ENCODE results near the gene TTI1. TPM values are rescaled to one million over a fixed set of nuclear protein-coding genes. Genes with fewer than 3 reads are reported as not detected.

The TTI1 gene
- total RNA-seq, 2 donors from 2014 or later: 14.8 to 26.2 TPM

DNA sequence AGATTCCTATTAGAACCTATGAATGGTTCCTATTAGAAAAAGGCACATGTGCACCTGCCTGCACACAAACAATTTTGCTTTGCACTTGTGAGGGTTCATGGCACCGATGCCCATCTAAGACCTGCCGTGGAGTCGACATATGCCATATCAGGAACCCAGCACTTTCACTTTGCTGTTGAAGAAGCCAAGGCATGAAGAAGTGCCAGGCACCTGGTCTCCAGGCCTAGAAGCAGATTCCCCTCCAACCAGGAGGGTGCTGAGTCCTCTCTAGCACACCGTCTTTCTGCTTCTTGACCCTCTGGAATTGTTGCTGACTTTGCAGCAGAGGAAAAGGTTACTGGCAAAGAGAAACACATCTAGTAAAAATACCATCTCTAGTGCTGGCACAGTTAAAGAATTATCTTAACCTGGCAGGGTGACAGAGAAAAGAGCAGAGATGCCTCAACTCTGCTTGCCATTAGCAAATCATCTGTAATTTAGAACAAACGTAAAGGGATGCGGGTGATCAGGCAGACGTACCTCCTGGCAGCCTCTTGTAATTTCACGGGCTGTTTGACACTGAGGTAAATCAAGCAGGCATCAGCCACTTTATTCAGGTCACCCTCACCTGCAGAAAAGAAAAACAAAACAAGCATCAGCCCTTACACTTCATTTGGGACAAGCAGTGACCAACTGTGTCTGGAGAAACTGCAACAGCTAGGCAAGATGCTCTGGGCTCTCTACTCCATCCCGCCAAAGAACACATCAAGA is 37.2 kb downstream of the TTI1 start:
- H3K36me3 ChIP-seq: peaks cover 8% of the 10 kb centered on the region in 2 donors
- intact Hi-C loops (cut with DNase I): loop anchor here (10.0 kb wide), 1 partner anchor 341 kb away; no protein-coding TSS in a partner anchor
- TF ChIP-seq, protein P1, sequence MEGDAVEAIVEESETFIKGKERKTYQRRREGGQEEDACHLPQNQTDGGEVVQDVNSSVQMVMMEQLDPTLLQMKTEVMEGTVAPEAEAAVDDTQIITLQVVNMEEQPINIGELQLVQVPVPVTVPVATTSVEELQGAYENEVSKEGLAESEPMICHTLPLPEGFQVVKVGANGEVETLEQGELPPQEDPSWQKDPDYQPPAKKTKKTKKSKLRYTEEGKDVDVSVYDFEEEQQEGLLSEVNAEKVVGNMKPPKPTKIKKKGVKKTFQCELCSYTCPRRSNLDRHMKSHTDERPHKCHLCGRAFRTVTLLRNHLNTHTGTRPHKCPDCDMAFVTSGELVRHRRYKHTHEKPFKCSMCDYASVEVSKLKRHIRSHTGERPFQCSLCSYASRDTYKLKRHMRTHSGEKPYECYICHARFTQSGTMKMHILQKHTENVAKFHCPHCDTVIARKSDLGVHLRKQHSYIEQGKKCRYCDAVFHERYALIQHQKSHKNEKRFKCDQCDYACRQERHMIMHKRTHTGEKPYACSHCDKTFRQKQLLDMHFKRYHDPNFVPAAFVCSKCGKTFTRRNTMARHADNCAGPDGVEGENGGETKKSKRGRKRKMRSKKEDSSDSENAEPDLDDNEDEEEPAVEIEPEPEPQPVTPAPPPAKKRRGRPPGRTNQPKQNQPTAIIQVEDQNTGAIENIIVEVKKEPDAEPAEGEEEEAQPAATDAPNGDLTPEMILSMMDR (IDR thresholded peaks at IDR 0.05): no peak
- TF ChIP-seq POLR2AphosphoS5 (IDR thresholded peaks at IDR 0.05): peak; percentile 16
- H3K9me3 ChIP-seq: no peaks in the 10 kb centered on the region
- no peaks in the 10 kb centered on the region for H3K27me3 ChIP-seq (replicated peaks; ENCODE audit: insufficient read depth)
- H3K27ac ChIP-seq: no peak overlapping the region
- no peak overlapping the region for H3K4me3 ChIP-seq
- no peak for DNase-seq (ENCODE audit: low spot score)
- WGBS: 57% methylated on average over 9 of the region's 9 CpGs
- H3K4me1 ChIP-seq (replicated peaks): peaks cover 24% of the 10 kb centered on the region

DNA sequence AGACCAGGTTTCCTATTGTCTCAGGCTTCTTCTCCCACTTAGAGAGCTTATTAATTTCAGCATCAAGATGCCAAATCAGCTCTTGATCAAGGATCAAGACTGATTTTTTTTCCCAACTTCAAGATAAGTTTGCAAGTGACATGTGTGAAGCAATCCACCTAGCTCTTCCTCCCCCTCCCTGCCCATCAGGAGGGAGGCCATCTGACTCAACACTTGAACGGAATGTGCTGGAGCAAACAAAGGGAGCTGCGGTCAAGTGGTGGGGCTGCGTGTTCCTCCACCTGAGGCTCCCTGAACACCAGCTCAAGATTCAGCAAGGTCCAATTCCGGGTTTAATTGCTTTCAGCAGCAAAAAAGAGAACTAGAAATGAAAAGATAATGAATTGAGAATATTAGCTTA is 38.7 kb downstream of the TTI1 start:
- H3K36me3 ChIP-seq: no peaks in the 10 kb centered on the region
- peaks cover 33% of the 10 kb centered on the region for H3K4me1 ChIP-seq (replicated peaks)
- intact Hi-C loops (cut with DNase I): loop anchor here (5.0 to 10.0 kb wide), 3 partner anchors 92 to 427 kb away; partner anchors contain the start of gene VSTM2L

DNA sequence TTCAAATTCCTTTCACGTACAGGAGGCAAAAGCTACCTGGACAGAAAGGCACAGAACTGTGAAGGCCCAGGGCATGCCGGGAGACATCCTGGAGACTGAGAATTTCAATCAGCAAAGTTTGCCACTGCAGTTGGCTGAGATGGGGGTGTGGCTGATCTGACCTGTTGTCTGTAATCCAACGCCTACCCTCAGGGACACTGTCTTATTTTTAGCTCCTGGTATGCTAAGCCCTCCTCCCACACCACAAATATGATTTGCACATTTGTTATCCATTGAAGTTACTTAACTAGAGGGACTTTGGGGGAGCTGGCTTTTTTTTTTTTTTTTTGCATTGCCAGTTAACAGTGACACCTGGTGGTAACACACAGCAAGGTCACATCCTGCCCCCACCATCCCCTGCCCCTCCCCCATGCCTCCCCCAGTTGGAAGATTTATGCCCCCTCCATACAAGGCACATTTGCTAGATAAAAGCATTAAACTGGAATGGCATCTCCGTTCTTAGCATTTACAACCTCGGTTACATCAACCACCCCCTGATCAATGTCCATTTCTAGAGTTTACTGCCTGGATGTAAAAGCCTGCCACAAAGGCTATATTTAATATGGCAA is 40.4 kb downstream of the TTI1 start:
- peaks cover 33% of the 10 kb centered on the region for H3K4me1 ChIP-seq (replicated peaks)
- 22% methylated on average over 5 of the region's 5 CpGs for WGBS
- H3K36me3 ChIP-seq: no peaks in the 10 kb centered on the region
- H3K4me3 ChIP-seq: no peak overlapping the region
- H3K27ac ChIP-seq: peak overlapping the region; percentile 27 to 67
- no peaks in the 10 kb centered on the region for H3K9me3 ChIP-seq
- DNase-seq (ENCODE audit: low spot score): peak; percentile 67
- H3K27me3 ChIP-seq (replicated peaks; ENCODE audit: insufficient read depth): no peaks in the 10 kb centered on the region
- TF ChIP-seq POLR2AphosphoS5 (IDR thresholded peaks at IDR 0.05) (peak; percentile 57), POLR2A (IDR thresholded peaks at IDR 0.05) (no peak)
- TF ChIP-seq, protein P1 (IDR thresholded peaks at IDR 0.05): peak in 2 of 4 experiments; percentile 46 to 65
- intact Hi-C loops (cut with DNase I): loop anchor here (5.0 to 10.0 kb wide), 3 partner anchors 91 to 426 kb away; partner anchors contain the start of gene VSTM2L

More for the DNA sequence above, 38.7 kb downstream of the TTI1 start:
- DNase-seq (ENCODE audit: low spot score): peak; percentile 21
- H3K27ac ChIP-seq: no peak overlapping the region
- H3K27me3 ChIP-seq (replicated peaks; ENCODE audit: insufficient read depth): no peaks in the 10 kb centered on the region
- TF ChIP-seq POLR2AphosphoS5 (IDR thresholded peaks at IDR 0.05): peak; percentile 60
- TF ChIP-seq, protein P1 (IDR thresholded peaks at IDR 0.05): no peak
- WGBS: 52% methylated on average over 4 of the region's 4 CpGs
- no peaks in the 10 kb centered on the region for H3K9me3 ChIP-seq
- no peak overlapping the region for H3K4me3 ChIP-seq

DNA sequence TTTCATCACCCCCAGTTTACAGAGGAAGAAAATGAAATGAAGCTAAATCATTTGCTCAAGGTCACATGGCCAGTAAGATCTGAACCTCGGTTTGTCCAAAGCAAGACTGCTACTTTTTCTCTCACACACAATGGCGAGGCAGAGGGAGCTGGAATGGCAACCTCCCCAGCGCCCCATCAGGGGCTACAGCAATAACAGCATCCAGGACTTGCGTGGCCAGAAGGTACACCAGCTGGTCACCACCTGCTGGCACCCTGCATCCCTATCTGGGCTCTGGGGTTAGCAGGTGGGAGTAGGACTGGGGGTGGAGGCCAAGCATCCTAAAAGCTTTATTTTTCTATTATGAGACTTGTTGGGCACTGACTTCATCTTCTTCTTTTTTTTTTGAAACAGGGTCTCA is 41.3 kb downstream of the TTI1 start:
- intact Hi-C loops (cut with DNase I): loop anchor here (5.0 to 10.0 kb wide), 3 partner anchors 90 to 425 kb away; partner anchors contain the start of gene VSTM2L
- TF ChIP-seq, protein P1 (IDR thresholded peaks at IDR 0.05): no peak
- TF ChIP-seq POLR2AphosphoS5 (IDR thresholded peaks at IDR 0.05) (no peak), POLR2A (IDR thresholded peaks at IDR 0.05) (no peak)
- Histone ChIP-seq H3K27me3 (replicated peaks; ENCODE audit: insufficient read depth) (no peaks in the 10 kb centered on the region), H3K4me3 (no peak overlapping the region), H3K27ac (peak overlapping the region in 1 of 2 donors; percentile 67), H3K36me3 (no peaks in the 10 kb centered on the region), H3K4me1 (replicated peaks) (peaks cover 33% of the 10 kb centered on the region), H3K9me3 (no peaks in the 10 kb centered on the region)
- no peak for DNase-seq (ENCODE audit: low spot score)
- 96% methylated on average over 3 of the region's 4 CpGs for WGBS

All from prostate gland (tissue), 2 donors.